ENCODE measurements around the gene TIMM13. TPM values are rescaled to one million over a fixed set of nuclear protein-coding genes. Genes with fewer than 3 reads are reported as not detected.
"Not testable (repeated sequence)": the region's sequence is repeated elsewhere in the genome, so short reads cannot be mapped to it uniquely, and the experiment has no call there.

TIMM13 gene
- polyA plus RNA-seq, 3 donors = 56.2 to 107 (median 92.3) TPM

DNA sequence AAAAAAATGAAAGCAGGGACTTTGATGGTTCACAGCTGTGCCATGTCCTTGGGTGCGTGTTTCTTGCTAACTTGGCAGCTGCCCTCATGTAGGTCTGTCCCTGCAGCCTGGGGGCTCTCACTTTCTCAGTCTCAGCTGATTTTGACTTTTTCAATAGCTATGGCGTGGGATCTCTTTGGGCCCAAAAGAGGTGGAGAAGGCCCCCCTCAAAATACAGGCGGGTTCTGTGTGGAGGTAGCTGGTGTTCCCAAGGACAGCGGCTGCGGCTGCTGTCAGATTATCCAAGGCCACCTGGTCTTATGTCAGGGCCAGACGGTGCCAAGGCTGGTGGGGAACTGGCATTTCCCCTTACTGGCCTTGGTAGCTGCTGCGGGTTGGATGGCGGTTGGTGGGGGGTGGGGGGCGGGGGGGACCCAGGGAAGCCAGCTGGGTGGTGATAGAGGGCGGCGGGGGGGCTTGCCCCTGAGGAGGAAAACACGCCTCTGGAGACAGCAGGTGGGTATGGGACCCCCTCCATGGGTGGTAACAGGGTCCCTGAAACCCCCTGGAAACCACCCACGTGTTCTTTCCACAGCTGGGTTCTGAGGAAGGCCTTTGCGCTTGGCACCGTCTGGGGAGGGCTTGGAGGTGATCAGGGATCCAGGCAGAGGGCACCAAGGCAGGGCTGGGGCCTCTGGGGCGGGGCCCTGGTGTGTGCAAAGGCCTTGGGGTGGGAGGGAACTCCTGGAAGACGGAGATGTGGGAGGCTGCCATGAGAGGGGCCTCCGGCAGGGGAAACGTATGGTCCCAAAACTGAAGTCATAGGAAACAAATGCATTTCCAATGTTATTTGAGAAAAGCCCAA is 4.1 kb downstream of the TIMM13 start:
- DNase-seq (ENCODE audit: extremely low read depth in 1 of 11, low read depth in 9 of 11, low spot score in 4 of 11) = no peak

DNA sequence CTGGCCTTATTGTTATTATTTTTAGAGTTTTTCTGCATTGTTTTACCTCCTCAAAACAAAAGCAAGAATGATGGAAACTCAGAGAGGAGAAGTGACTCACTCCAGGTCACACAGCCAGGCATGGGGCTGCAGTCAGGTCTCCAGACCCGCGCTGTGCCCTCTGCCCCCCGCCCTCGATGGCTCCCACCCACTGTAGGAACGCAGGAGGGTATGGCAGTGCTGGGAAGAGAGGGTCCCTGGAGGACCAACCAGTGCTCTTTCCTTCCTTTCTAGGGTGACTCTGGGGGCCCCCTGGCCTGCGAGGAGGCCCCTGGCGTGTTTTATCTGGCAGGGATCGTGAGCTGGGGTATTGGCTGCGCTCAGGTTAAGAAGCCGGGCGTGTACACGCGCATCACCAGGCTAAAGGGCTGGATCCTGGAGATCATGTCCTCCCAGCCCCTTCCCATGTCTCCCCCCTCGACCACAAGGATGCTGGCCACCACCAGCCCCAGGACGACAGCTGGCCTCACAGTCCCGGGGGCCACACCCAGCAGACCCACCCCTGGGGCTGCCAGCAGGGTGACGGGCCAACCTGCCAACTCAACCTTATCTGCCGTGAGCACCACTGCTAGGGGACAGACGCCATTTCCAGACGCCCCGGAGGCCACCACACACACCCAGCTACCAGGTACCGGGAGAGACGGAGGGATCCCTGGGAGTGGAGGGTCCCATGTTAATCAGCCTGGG is 5.6 kb downstream of the TIMM13 start:
- no peak for DNase-seq (ENCODE audit: extremely low read depth in 1 of 11, low read depth in 9 of 11, low spot score in 4 of 11)

DNA sequence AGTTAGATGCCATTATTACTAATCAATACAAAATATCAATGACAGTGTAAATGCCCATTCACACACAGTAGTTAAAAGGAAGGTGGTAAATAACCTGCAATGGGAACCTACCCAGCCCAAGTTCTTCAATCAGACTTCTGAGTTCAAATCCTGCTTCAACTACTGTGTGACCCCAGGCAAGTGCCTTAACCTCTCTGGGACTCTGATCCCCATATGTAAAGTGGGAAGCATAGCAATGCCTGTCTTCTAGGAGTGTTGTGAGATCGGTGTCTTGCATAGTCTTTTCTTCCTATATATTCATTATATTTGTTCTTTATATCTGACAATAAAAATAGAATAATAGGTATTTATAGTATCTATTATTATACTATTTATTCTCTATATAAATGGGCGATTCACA is 6.9 kb downstream of the TIMM13 start:
- DNase-seq (ENCODE audit: extremely low read depth in 1 of 11, low read depth in 9 of 11, low spot score in 4 of 11) = no peak

DNA sequence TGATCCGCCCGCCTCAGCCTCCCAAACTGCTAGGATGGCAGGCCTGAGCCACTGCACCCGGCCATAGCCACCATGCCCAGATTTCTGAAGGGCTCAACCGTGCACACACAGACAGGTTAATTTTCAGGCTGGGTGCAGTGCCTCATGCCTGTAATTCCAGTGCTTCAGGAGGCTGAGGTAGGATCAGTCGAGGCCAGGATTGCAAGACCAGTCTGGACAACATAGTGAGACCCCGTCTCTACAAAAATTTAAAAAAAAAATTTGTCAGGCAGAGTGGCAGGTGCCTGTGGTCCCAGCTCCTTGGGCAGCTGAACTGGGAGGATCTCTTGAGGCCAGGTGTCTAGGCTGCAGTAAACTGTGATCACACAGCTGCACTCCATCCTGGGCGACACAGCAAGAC is 7.6 kb downstream of the TIMM13 start:
- DNase-seq (ENCODE audit: extremely low read depth in 1 of 11, low read depth in 9 of 11, low spot score in 4 of 11) = no peak

DNA sequence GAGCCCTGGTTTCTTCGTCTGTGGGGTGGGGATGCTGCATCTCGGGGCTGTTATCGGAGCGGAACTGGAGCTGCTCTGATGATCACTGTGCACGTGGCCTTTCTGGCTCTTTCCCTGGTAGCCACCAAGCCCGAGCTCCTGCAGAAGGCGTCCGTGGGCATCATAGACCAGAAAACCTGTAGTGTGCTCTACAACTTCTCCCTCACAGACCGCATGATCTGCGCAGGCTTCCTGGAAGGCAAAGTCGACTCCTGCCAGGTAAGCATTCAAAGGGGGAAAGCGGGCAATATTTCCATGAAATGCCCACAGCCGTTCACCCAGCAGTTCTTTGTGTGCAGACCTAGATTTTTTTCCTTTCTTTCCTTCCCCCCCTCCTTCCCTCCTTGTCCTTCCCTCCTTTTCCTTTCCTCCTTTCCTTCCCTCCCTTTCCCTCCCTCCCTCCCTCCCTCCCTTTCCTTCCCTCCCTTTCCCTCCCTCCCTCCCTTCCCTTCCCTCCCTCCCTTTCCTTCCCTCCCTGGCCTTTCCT is 9.4 kb downstream of the TIMM13 start:
- DNase-seq (ENCODE audit: extremely low read depth in 1 of 11, low read depth in 9 of 11, low spot score in 4 of 11) = no peak

DNA sequence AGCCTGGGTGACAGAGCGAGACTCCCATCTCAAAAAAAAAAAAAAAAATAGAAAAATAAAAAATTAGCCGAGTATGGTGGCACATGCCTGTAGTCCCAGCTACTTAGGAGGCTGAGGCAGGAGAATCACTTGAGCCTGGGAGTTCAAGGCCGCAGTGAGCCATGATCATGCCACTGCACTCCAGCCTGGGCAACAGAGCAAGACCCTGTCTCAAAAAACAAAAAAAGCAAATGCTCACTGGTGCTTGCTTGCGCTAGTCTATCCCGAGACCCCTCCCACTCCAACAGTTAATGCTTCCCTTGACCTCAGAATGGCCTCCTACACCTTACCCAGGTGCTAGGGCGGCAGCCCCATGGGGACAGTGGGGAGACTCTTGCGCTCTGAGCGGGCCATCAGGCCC is 9.9 kb downstream of the TIMM13 start:
- DNase-seq (ENCODE audit: extremely low read depth in 1 of 11, low read depth in 9 of 11, low spot score in 4 of 11) = not testable (repeated sequence)

DNA sequence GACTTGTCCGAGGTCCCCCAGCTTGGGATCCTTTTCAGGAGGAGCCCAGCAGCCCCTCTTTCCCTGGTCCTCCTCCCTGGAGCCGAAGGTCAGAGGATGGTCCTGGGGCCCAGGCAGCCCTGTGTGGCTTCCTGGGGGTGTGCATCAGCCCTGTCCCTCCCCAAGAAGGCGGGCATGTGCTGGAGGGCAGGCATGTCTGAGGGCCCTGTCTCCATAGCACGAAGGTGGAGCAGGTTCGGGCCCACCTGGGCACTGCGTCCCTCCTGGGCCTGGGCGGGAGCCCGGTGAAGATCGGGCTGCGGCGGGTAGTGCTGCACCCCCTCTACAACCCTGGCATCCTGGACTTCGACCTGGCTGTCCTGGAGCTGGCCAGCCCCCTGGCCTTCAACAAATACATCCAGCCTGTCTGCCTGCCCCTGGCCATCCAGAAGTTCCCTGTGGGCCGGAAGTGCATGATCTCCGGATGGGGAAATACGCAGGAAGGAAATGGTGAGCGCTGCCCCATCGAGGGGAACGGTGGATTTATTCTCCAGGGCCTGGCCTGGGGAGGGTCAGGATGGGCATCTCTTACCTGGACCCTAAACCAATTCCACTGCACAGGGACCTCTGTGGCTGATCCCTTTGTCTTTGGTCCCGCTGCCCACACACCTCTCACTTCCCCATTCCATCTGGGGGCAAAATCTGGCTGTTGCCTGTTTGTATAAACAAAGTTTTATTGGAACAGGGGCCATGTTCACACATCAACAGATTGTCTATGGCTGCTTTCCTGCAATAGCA is 10.9 kb downstream of the TIMM13 start:
- DNase-seq (ENCODE audit: extremely low read depth in 1 of 11, low read depth in 9 of 11, low spot score in 4 of 11) = no peak

DNA sequence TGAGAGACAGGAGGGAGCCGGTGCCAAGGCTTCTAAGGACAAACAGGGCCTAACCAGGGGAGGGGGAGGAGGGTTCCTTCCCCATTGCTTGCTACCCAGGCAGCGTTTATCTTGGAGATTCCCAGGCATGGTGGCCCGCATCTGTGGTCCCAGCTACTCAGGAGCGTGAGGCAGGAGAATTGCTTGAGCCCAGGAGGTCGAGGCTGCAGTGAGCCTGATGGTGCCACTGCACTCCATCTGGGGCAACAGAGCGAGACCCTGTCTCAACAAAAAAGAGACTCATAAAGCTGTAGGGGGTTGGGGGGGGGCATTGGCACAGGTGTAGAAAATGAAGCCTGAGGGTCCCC is 11.4 kb downstream of the TIMM13 start:
- no peak for DNase-seq (ENCODE audit: extremely low read depth in 1 of 11, low read depth in 9 of 11, low spot score in 4 of 11)

DNA sequence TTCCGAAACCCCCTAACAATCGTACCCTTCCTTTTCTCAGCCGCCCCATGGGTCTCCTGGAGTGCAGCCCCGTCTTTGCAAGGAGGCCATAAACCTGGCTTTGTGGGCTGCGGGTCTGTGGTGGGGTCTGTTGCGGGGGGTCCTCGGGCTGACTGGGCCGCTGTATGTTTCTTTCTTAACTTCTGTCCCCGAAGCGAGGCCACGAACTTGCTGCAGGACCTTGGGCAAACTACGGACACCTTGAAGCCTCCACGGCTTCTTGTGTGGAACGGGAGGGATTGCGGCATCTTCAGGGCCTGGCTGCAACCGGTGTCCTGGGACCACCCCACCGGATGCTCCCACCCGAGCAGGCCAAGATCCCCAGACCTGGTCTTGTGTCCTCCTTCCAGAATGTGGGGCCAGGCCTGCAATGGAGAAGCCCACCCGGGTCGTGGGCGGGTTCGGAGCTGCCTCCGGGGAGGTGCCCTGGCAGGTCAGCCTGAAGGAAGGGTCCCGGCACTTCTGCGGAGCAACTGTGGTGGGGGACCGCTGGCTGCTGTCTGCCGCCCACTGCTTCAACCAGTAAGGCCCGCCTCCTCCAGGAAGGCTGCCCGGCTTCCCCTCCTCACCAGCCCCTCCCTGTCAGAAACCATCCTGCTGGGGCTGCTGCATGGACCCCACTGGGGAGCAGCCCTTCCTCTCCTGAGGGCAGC is 12.0 kb downstream of the TIMM13 start:
- DNase-seq (ENCODE audit: extremely low read depth in 1 of 11, low read depth in 9 of 11, low spot score in 4 of 11) = no peak

DNA sequence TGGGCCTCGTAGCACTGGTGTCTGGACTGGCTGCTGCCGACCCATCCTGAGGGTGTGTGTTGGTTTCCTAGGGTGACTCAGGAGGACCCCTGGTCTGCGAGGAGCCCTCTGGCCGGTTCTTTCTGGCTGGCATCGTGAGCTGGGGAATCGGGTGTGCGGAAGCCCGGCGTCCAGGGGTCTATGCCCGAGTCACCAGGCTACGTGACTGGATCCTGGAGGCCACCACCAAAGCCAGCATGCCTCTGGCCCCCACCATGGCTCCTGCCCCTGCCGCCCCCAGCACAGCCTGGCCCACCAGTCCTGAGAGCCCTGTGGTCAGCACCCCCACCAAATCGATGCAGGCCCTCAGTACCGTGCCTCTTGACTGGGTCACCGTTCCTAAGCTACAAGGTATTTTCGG is 13.8 kb downstream of the TIMM13 start:
- no peak for DNase-seq (ENCODE audit: extremely low read depth in 1 of 11, low read depth in 9 of 11, low spot score in 4 of 11)

DNA sequence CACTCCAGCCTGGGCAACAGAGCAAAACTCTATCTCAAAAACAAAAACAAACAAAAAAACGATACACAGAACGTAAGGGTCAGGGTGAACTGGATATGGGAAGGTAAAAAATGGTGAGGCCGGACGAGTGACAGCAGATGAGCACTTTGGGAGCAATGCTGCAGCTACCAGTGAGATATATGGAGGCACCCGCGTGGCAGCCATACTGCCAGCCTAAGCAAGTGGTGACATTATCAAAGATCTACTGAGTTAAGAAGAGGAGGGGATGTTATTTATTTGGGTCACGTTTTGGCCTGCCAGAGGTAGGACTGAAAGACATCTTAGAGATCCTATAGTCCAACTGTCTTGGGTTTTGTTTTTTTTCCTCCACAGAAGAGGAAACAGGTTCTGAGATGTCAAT is 14.2 kb downstream of the TIMM13 start:
- DNase-seq (ENCODE audit: extremely low read depth in 1 of 11, low read depth in 9 of 11, low spot score in 4 of 11) = no peak

DNA sequence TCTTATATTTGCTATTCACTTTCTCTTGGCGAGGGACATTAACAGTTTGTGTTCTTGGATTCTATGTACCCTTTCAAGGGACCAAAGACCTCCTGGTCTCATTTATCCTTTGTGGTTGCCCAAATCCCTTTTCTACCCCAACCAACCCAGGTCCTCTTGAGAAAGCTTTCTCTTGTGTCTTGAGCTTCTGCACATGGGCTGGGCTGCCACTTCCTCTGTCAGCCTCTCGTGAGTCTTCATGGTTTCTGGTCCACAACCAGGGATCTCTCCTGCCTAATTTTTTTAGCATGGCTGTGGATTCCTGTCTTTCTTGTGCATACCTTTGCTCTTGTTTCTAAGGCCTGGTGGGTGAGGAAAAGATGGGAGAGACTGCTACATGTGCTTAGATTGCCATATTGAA is 14.9 kb downstream of the TIMM13 start:
- no peak for DNase-seq (ENCODE audit: extremely low read depth in 1 of 11, low read depth in 9 of 11, low spot score in 4 of 11)

DNA sequence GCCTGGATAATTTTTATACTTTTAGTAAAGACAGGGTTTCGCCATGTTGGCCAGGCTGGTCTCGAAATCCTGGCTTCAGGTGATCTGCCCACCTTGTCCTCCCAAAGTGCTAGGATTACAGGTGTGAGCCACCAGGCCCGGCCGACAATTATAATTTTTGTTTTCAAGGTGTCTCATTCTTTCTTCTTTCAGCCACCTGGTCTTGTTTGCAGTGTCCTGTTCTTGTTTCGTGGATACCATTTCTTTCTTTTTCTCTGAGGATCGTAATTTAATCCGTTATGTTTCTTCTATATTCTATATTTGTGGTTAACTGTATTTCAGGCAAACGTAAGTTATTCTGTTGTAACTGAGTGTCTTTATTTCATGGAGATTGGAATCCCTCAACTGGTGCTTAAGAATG is 15.7 kb downstream of the TIMM13 start:
- DNase-seq (ENCODE audit: extremely low read depth in 1 of 11, low read depth in 9 of 11, low spot score in 4 of 11) = no peak

DNA sequence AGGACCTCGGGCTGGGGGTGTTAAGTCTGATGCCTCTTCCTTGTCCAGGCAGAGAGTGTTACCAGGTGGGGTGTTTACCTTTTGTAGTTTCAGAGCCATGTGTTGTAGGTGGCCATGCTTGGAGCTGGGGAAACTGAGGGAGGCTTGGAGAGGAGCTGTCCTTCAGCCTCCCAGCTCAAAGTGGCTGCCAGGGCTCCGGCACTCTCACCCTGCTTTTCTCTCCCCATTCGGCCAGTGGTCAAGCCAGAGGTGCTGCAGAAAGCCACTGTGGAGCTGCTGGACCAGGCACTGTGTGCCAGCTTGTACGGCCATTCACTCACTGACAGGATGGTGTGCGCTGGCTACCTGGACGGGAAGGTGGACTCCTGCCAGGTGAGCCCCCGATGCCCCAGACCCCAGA is 17.4 kb downstream of the TIMM13 start:
- DNase-seq (ENCODE audit: extremely low read depth in 1 of 11, low read depth in 9 of 11, low spot score in 4 of 11) = no peak

DNA sequence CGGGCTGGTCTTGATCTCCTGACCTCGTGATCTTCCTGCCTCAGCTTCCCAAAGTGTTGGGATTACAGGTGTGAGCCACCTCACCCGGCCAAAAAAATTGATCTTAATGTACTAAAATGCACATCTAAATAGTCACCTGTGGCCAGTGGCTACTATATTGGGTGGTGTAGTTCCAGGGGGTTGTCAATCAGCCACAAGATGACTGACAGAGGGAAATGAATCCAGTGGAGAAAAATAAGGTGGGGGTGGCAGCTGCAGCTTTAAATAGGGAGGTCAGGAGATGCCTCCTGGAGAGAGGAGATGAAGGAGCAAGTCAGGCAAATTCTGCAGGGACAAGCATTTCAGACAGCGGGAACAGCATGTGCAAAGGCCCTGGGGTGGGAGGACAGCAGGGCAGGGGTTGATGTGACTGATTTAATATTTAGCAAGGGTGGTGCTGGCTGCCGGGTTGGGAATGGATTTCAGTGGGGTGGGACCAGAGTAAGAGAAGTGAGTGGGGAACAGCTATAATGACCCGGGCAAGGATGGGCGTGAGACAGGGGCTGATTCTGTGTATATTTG is 18.0 kb downstream of the TIMM13 start:
- DNase-seq (ENCODE audit: extremely low read depth in 1 of 11, low read depth in 9 of 11, low spot score in 4 of 11) = no peak

DNA sequence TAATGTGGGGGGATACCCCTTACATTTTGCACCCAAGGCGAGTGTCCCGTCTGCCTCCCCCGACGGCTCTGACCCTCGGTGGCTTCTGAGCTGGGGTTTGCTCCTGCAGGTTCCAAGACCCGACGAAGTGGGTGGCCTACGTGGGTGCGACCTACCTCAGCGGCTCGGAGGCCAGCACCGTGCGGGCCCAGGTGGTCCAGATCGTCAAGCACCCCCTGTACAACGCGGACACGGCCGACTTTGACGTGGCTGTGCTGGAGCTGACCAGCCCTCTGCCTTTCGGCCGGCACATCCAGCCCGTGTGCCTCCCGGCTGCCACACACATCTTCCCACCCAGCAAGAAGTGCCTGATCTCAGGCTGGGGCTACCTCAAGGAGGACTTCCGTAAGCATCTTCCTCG is 19.1 kb downstream of the TIMM13 start:
- no peak for DNase-seq (ENCODE audit: extremely low read depth in 1 of 11, low read depth in 9 of 11, low spot score in 4 of 11)

DNA sequence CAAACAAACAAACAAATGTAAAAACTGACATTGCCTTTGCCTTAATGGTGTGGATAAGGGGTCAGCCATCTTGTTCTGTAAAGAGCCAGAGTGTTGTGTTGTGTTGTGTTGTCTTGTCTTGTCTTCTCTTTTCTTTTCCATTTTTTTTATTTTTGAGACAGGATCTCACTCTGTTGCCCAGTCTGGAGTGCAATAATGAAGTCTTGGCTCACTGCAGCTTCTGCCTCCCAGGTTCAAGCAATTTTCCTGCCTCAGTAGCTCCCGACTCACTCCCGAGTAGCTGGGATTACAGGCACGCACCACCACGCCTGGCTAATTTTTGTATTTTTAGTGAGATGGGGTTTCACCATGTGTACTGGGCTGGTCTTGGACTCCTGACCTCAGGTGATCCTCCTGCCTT is 27.8 kb downstream of the TIMM13 start:
- DNase-seq (ENCODE audit: extremely low read depth in 1 of 11, low read depth in 9 of 11, low spot score in 4 of 11) = no peak

DNA sequence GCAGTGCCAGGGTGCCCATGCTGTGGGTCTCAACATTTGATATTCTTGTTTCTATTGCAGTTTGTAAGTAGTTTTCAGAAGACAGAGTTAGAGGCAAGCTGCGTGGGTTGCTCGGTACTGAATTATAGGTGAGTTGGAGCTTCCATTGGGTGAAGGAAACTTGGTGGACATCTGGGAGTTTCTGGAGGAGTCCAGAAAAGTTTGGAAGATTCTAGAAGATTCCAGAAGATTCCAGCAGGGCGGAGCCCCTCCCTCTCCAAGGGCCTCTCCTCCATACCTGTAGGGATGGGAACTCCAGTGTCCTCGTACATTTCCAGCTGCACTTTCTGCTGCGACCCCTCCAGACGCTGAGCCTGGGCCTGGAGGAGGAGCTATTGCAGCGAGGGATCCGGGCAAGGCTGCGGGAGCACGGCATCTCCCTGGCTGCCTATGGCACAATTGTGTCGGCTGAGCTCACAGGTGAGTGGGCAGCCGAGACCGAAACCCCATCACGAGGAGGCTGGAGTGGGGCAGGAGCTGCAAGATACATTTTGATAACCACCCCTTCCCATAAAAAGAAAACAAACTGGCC is 28.6 kb downstream of the TIMM13 start:
- DNase-seq (ENCODE audit: extremely low read depth in 1 of 11, low read depth in 9 of 11, low spot score in 4 of 11) = no peak

DNA sequence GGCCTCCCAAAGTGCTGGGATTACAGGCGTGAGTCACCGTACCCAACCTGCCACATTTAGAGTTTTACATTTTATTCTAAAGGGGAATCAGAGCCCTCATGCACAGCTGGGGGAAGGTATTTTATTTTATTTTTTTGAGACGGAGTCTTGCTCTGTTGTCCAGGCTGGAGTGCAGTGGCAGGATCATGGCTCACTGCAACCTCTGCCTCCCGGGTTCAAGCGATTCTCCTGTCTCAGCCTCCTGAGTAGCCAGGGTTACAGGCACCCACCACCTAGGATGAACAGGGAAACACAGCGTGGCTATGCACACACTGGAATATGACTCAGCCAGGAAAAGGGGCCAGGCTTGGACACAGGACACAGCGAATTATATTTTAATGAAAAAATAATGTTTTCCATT is 30.2 kb downstream of the TIMM13 start:
- DNase-seq (ENCODE audit: extremely low read depth in 1 of 11, low read depth in 9 of 11, low spot score in 4 of 11) = not testable (repeated sequence)
